HG03521 (cell line): Measurements from ENCODE around the gene BFSP1.
A peak's percentile ranks its signal among the peaks of the same experiment; 100 is the strongest.

ENCODE experiments used
- ATAC-seq: cut with Tn5 transposase; IDR thresholded peaks from one replicate; pipeline ENCODE4 v1.9.1; 2021; ENCODE audit warnings: mild to moderate bottlenecking, moderate library complexity; ENCODE audit not compliant: unreplicated experiment

BFSP1 gene

GRCh38 chr20:17530716-17531664 is at the start of gene BFSP1:
Gene BFSP1 (minus strand): TSS chr20:17531379. CDS start chr20:17531329, 50 bp downstream.
- ATAC-seq, result no peak

GRCh38 chr20:17580895-17581294 is 49.7 kb upstream of the BFSP1 start:
- no peak for ATAC-seq

GRCh38 chr20:17579369-17580039 is 48.3 kb upstream of the BFSP1 start:
- no peak for ATAC-seq

GRCh38 chr20:17576215-17576614 is 45.0 kb upstream of the BFSP1 start:
- ATAC-seq, result no peak

DNA sequence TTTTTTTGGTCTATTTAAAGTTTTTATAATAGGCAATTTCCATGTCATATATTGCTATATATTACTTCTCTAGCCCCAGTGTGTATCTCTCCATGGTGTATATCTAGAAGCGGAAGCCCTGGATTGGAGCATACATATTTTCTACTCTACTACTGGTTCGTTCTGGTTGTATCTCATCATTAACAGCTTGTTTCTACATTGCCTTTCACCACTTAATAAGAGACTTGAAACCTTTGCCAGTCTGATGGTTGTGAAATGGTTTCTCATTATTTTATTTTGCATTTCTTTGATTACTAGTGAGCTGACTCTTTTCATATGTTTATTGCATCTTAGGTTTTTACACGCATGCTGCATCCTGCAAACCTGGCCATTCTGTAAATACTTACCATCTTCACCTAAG is 42.3 kb upstream of the BFSP1 start:
- ATAC-seq, result no peak

DNA sequence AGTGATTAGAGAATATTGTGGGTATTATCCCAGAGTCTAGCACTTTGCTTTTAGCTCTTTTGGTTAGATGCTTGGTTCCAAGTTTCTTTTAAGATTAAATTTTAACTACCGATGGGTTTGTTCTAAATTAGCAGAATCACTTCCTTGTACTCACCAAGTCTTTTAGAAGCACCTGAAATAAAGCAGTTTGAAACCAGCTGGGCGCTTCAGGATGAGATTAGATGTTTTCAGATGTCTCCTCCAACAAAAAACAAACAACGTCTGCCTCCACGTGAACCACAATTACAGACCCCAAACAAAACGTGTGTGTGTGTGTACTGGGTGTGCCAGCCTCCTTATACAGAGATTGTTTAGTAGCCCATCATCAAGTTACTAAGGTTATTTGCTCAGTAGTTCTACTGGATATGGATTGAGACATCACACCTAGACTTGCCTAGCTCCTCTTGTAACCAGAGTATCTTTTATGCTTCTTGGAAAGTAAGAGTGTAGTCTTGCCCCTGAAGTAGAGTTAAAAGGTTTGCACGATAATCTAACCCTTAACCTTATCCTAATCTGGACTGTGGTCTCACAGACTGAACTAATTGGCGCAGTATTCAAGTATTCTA is 41.0 kb upstream of the BFSP1 start:
- no peak for ATAC-seq

DNA sequence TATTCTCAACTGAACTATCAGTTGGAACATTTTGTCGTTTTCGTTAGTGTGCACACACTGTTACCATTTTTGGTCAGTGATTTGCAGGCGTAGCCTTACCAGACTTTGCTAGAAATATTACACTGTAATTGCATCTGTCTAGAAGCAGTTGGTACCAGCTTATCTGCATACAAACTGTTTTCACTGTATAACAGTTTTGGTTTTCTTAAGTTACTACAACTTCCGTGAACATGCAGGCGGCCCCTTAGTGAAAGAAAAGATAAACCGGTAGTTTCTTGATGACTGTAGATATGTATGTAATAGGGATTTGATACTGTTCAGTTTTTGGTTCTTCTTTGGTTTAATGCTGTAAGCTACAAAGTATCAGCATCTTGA is 40.0 kb upstream of the BFSP1 start:
- ATAC-seq, result no peak

DNA sequence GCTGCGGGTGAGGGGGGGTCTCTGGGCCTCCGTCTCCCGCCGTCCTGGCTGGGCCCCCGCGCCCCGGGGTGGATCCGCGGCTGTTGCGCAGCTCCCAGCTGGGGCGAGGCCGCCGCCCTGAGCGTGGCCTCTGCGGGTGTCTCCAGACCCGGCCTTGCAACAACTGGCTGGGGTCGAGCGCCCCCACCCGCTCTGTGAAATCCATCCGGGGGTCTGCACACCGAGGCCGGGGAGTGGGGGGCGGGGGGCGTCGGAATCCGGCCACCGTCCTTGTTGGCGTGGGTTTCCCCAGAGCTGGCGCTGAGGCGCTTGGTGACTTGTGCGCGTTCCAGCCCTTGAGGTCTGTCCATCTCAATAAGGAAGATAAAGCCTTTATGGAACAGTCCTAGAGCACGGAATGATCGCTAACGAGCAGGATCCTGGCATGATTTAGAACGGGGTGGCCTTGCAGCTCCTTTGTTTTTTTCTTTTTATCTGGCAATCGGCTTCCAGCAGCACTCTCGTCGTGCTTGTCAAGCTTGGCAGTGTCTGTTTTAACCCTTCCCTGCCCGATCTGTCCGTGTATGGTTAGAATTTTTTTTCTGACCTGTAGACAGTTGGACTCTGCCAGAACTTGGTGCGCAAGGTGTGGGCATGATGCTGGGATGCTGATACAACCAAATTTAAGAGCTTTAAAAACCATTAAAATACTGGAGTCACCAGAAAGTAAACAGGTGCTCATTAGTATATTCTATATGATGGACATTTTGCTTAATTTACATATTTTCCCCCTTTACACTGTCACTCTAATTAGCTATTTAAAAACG is 39.4 kb upstream of the BFSP1 start:
- peak; percentile 21 for ATAC-seq

GRCh38 chr20:17569616-17570346 is 38.6 kb upstream of the BFSP1 start, which contains the start of gene DSTN:
Gene DSTN (plus strand): TSS chr20:17570075. CDS start chr20:17570209, 134 bp downstream.
- ATAC-seq, result peak; percentile 89

DNA sequence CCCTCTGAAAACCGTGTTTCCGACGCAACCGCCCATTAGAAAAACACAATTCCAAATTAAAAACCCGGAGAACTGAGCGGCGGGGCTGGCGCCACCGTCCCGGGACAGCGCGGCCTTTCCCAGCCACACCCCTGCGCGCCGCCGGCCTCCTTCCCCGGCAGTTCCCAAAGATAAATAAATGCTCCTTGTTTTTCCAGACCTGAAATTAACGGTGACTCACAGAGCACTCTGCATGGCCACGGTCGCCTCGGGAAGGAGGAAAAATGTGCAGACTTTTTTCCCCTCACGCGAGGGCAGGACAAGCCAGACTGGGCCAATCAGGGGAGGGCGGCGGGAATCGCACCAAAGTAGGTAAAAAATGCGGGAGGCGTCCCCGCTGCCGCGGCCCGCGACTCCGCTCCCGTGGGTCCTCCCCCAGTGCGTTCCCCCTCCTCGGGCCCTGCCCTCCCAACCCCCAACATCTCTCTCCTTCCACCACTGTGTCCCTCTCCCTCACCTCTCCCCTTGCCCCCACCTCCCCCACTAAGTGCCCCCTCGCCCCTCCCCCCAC is 37.9 kb upstream of the BFSP1 start:
- ATAC-seq, result no peak

DNA sequence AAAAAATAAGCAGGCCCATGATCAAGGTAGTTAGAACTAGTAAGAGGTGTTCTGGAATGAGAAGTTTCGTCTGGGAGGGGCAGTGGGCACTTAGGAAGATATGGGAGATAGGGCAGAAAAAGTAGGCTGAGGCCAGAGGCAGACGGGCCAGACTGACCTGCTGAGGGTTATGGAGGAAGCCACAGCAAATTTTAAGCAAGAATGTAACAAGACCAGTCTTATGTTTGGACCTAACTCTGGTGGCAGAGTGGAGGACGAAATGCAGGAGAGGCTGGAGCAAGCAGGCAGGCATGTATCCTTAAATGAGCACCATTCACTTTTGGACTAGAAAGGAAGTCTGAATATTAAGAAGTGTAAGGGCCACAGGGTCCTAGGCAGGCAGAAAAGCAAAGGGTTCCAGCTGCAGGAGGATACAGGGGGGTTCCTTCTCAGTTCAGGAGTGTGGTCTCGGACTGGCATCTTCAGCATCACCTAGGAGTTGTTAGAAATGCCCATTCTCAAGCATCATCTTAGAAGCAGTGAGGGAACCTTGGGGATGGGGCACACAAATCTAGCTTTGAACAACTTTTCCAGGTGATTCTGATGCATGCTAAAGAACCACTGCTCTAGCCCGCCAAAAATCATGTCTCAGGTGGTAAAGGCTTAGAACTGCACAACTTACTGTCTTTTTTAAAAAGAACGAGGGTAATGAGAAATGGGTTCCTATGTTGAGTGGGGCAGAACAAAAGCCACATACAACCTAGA is 37.0 kb upstream of the BFSP1 start:
- ATAC-seq, result no peak

- ATAC-seq, result no peak
Measured at GRCh38 chr20:17566345-17566744, 35.2 kb upstream of the BFSP1 start.

GRCh38 chr20:17565169-17565845 is 34.1 kb upstream of the BFSP1 start:
- ATAC-seq, result no peak

GRCh38 chr20:17562804-17563305 is 31.7 kb upstream of the BFSP1 start:
- ATAC-seq, result no peak

DNA sequence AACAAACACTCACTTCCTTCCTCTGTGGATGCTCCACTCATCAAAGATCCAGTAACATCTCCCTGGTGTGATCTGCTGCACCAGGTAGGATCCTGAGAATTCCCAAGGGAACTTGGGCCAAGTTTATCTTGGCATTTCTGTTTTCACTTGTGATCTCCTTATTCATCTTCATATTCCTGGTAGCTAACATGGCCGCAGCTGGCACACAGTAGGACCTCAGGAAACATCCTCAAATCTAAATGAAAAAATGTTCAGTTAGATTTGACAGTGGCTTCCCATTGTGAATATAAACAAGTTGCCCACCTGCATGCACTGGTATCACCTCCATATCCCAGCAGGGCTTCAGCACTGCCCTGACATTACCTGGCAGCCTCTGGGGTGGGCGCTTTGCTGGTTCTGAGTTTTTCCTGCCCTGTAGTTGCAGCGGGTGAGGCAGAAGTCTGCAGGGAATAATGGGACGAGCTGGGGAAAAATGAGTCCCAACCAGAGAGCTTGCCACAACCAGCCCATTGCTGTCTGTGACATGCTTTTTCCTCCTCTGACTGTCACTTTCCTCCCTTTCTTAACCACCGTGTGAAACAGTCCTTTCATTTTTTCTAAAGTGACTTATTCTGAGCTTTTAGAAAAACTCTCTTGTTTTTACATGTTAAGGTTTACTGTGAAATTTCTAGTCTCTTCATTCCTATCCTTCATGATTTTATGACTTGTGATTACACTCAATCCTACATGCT is 29.3 kb upstream of the BFSP1 start:
- no peak for ATAC-seq

DNA sequence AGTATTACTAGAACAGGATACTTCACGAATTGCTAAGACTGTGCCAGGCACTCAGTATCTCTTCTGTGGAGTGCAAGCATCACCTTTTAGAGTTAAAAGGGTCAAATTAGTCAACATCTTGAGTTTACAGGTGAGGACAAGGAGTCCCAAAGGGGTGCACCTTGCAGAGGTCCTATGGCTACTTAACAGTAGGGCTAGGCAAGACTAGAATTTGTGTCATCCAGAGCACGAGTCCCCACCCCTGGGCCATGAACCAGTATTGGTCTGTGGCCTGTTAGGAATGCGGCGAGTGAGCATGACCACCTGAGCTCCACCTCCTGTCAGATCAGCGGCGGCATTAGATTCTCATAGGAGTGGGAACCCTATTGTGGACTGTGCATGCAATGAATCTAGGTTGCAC is 28.2 kb upstream of the BFSP1 start:
- ATAC-seq, result no peak

GRCh38 chr20:17558941-17559304 is 27.7 kb upstream of the BFSP1 start:
- ATAC-seq, result no peak
